GM18868 (cell line): ENCODE results near the gene GPR137.
A peak's percentile ranks its signal among the peaks of the same experiment; 100 is the strongest.

Experiments
- ATAC-seq: cut with Tn5 transposase; IDR thresholded peaks from one replicate; pipeline ENCODE4 v1.9.1; 2021; ENCODE audit warnings: mild to moderate bottlenecking, moderate library complexity; ENCODE audit not compliant: unreplicated experiment

The GPR137 gene

GRCh38 chr11:64249038-64249437 lies 36.6 kb upstream of the GPR137 start:
- ATAC-seq: no peak

- ATAC-seq: no peak
These were observed 35.9 kb upstream of the GPR137 start for GRCh38 chr11:64249563-64250414.

- no peak for ATAC-seq
These were observed 35.1 kb upstream of the GPR137 start for GRCh38 chr11:64250415-64251015.

GRCh38 chr11:64251016-64251752 lies 34.5 kb upstream of the GPR137 start, which contains the start of gene PLCB3:
Gene PLCB3 (plus strand): TSS chr11:64251530. CDS start chr11:64251650, 120 bp downstream.
- ATAC-seq: peak; percentile 52

- ATAC-seq: no peak
These were observed 34.0 kb upstream of the GPR137 start for GRCh38 chr11:64251753-64252002.

GRCh38 chr11:64252003-64252872 lies 33.4 kb upstream of the GPR137 start:
- ATAC-seq: no peak

- no peak for ATAC-seq
These were observed 32.6 kb upstream of the GPR137 start for GRCh38 chr11:64253043-64253442.

GRCh38 chr11:64253481-64253880 lies 32.2 kb upstream of the GPR137 start:
- ATAC-seq: no peak

- ATAC-seq: no peak
These were observed 31.3 kb upstream of the GPR137 start for GRCh38 chr11:64254326-64254725.

- ATAC-seq: no peak
These were observed 30.2 kb upstream of the GPR137 start for GRCh38 chr11:64255135-64256128.

- ATAC-seq: no peak
These were observed 29.3 kb upstream of the GPR137 start for GRCh38 chr11:64256300-64256699.

GRCh38 chr11:64258356-64258755 lies 27.3 kb upstream of the GPR137 start:
- ATAC-seq: no peak

GRCh38 chr11:64258946-64259532 lies 26.6 kb upstream of the GPR137 start:
- ATAC-seq: no peak

GRCh38 chr11:64259533-64260067 lies 26.0 kb upstream of the GPR137 start:
- ATAC-seq: no peak

GRCh38 chr11:64260147-64260708 lies 25.4 kb upstream of the GPR137 start:
- ATAC-seq: no peak

- no peak for ATAC-seq
These were observed 24.0 kb upstream of the GPR137 start for GRCh38 chr11:64261556-64262080.

GRCh38 chr11:64262271-64263002 lies 23.2 kb upstream of the GPR137 start:
- ATAC-seq: no peak
